NCI-H187 treated with DMSO at 0.1 percent for 48 hours (cell line): ENCODE measurements around the gene MICAL3.
"Not testable (repeated sequence)": the region's sequence is repeated elsewhere in the genome, so short reads cannot be mapped to it uniquely, and the experiment has no call there.

Source experiments
- DNase-seq: peaks from one replicate; lab custom pipeline; 2025; lab: John Stamatoyannopoulos, UW

Gene MICAL3

GRCh38 chr22:17884893-17885292, 139.5 kb downstream of the MICAL3 start:
- no peak for DNase-seq

- no peak for DNase-seq
Measured at GRCh38 chr22:17884084-17884483, 140.3 kb downstream of the MICAL3 start.

- no peak for DNase-seq
Measured at GRCh38 chr22:17883356-17883755, 141.0 kb downstream of the MICAL3 start.

GRCh38 chr22:17882727-17883126, 141.6 kb downstream of the MICAL3 start:
- no peak for DNase-seq

- DNase-seq: no peak
Measured at GRCh38 chr22:17882162-17882561, 142.2 kb downstream of the MICAL3 start.

GRCh38 chr22:17881366-17881765, 143.0 kb downstream of the MICAL3 start:
- DNase-seq: no peak

GRCh38 chr22:17880468-17880867, 143.9 kb downstream of the MICAL3 start:
- no peak for DNase-seq

GRCh38 chr22:17880020-17880419, 144.3 kb downstream of the MICAL3 start:
- no peak for DNase-seq

- DNase-seq: no peak
Measured at GRCh38 chr22:17878941-17879340, 145.4 kb downstream of the MICAL3 start.

GRCh38 chr22:17878186-17878694, 146.1 kb downstream of the MICAL3 start:
- DNase-seq: no peak

GRCh38 chr22:17876878-17877855, 147.2 kb downstream of the MICAL3 start:
- not testable (repeated sequence) for DNase-seq

GRCh38 chr22:17876306-17876831, 148.0 kb downstream of the MICAL3 start:
- DNase-seq: no peak

- DNase-seq: no peak
Measured at GRCh38 chr22:17875631-17876030, 148.7 kb downstream of the MICAL3 start.

- DNase-seq: no peak
Measured at GRCh38 chr22:17875156-17875555, 149.2 kb downstream of the MICAL3 start.

- no peak for DNase-seq
Measured at GRCh38 chr22:17874231-17874905, 150.0 kb downstream of the MICAL3 start.

- no peak for DNase-seq
Measured at GRCh38 chr22:17873804-17874203, 150.6 kb downstream of the MICAL3 start.

GRCh38 chr22:17873116-17873515, 151.2 kb downstream of the MICAL3 start:
- DNase-seq: no peak

GRCh38 chr22:17872471-17872870, 151.9 kb downstream of the MICAL3 start:
- DNase-seq: no peak

- no peak for DNase-seq
Measured at GRCh38 chr22:17871726-17872458, 152.5 kb downstream of the MICAL3 start.

GRCh38 chr22:17870407-17870806, 154.0 kb downstream of the MICAL3 start:
- peak; percentile 46 for DNase-seq

GRCh38 chr22:17869285-17870096, 154.9 kb downstream of the MICAL3 start:
- DNase-seq: no peak
